ENCODE measurements around the gene ZNFX1.

GRCh38 chr20:49261173-49261572 is 16.7 kb downstream of the ZNFX1 start:
- TF ChIP-seq ATF1 (CRISPR knock-in tag; IDR thresholded peaks at IDR 0.05): no peak
- TF ChIP-seq CTCF (IDR thresholded peaks at IDR 0.05): no peak
- TF ChIP-seq NR1H2 (CRISPR knock-in tag; IDR thresholded peaks at IDR 0.05): no peak
- no peak for TF ChIP-seq NFYB (CRISPR knock-in tag; conservative IDR thresholded peaks at IDR 0.05; ENCODE audit: low read depth)
- TF ChIP-seq ATF2 (CRISPR knock-in tag; IDR thresholded peaks at IDR 0.05; ENCODE audit: borderline replicate concordance, low read depth): no peak
- TF ChIP-seq ELF4 (CRISPR knock-in tag; IDR thresholded peaks at IDR 0.05; ENCODE audit: low read depth): no peak
- TF ChIP-seq TP53 (CRISPR knock-in tag; IDR thresholded peaks at IDR 0.05): no peak
- TF ChIP-seq SP1 (CRISPR knock-in tag; conservative IDR thresholded peaks at IDR 0.05): no peak
- no peak for TF ChIP-seq CREB1 (CRISPR knock-in tag; IDR thresholded peaks at IDR 0.05)
- TF ChIP-seq GABPB1 (CRISPR knock-in tag; IDR thresholded peaks at IDR 0.05): no peak
- TF ChIP-seq FOXP4 (CRISPR knock-in tag; IDR thresholded peaks at IDR 0.05): no peak
- TF ChIP-seq ZNF138 (CRISPR knock-in tag; conservative IDR thresholded peaks at IDR 0.05): no peak
- no peak for TF ChIP-seq E2F1 (CRISPR knock-in tag; IDR thresholded peaks at IDR 0.05)
- no peak for TF ChIP-seq HMGXB4 (CRISPR knock-in tag; IDR thresholded peaks at IDR 0.05)

Data from WTC11 (cell line).